Activated naive CD8-positive, alpha-beta T cell treated with anti-CD3 and anti-CD28 coated beads for 36 hours (primary cell): ENCODE data around the gene PPARA. TPM values are rescaled to one million over a fixed set of nuclear protein-coding genes. Genes with fewer than 3 reads are reported as not detected.
A peak's percentile ranks its signal among the peaks of the same experiment; 100 is the strongest.

Source experiments
- DNase-seq: peaks from one replicate; pipeline ENCODE4 v3.0.0; 2021
- H3K27ac Mint-ChIP-seq: one replicate; pipeline ENCODE4 v1.8.0; 2022; ENCODE audit warnings: mild to moderate bottlenecking, moderate library complexity, mixed read lengths
- H3K27me3 Mint-ChIP-seq: one replicate; pipeline ENCODE4 v1.8.0; 2022; ENCODE audit warnings: mild to moderate bottlenecking, mixed read lengths
- H3K36me3 Mint-ChIP-seq: one replicate; pipeline ENCODE4 v1.8.0; 2021; ENCODE audit warnings: mild to moderate bottlenecking, mixed read lengths
- H3K4me1 Mint-ChIP-seq: one replicate; pipeline ENCODE4 v1.8.0; 2021; ENCODE audit warnings: mixed read lengths
- H3K4me3 Mint-ChIP-seq: one replicate; pipeline ENCODE4 v1.8.0; 2022; ENCODE audit warnings: mild to moderate bottlenecking, moderate library complexity, mixed read lengths
- H3K9me3 Mint-ChIP-seq: one replicate; pipeline ENCODE4 v1.8.0; 2022; ENCODE audit warnings: mixed read lengths
- total RNA-seq, 2 experiments: library from RNA; stranded (reverse); gene quantifications; one replicate each; pipeline ENCODE4 v1.2.3, GENCODE V29; 2021

The PPARA gene
- total RNA-seq, 2 experiments from 2014 or later = 6.0 to 6.4 TPM

DNA sequence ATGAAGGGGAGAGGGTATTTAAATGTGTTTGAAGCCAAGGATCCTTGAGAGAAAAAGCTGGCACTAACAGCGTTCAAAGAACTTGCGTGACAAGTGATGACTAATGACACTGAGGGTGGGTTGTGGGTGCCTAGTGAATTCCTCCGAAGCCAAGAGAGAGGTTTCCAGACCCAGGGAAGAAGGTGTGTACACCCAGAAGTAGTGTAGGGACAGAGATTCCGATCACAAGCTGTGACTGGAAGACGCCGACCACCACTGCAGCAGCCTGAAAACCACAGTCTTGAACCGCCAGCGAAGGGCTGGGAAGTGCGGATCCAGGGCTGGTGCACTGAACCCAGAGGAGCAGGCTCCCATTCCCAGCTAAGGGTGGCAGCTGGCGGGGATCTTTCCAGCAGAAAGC lies 9.5 kb downstream of the PPARA start:
- no peak for DNase-seq
- peaks cover 3% of the 10 kb centered on the region for H3K4me1 Mint-ChIP-seq
- peaks cover 12% of the 10 kb centered on the region for H3K36me3 Mint-ChIP-seq
- H3K4me3 Mint-ChIP-seq = no peak overlapping the region
- no peaks in the 10 kb centered on the region for H3K9me3 Mint-ChIP-seq
- no peak overlapping the region for H3K27ac Mint-ChIP-seq
- H3K27me3 Mint-ChIP-seq = no peaks in the 10 kb centered on the region

DNA sequence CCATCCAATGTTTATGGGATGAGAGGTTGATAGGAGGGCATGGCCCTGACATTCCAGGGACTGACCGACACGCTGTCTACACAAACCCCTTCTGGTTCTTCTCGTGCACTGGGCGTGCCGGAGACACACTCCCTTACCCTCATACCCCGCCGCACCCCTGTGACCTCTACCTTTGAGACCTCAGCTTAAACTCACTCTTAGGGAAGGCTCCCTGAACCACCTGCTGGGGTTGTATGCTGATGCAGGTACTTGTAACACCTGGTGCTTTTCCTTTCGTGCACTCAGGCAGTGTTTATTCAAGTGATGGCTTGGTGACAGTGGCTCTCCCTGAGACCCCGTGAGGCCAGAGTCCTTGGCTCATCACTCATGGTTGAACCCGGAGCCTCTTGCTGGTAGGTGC lies 12.0 kb downstream of the PPARA start:
- no peak for DNase-seq
- Mint-ChIP-seq H3K27me3 (no peaks in the 10 kb centered on the region), H3K36me3 (peaks cover 4% of the 10 kb centered on the region), H3K27ac (no peak overlapping the region), H3K4me1 (no peaks in the 10 kb centered on the region), H3K4me3 (no peak overlapping the region), H3K9me3 (no peaks in the 10 kb centered on the region)

DNA sequence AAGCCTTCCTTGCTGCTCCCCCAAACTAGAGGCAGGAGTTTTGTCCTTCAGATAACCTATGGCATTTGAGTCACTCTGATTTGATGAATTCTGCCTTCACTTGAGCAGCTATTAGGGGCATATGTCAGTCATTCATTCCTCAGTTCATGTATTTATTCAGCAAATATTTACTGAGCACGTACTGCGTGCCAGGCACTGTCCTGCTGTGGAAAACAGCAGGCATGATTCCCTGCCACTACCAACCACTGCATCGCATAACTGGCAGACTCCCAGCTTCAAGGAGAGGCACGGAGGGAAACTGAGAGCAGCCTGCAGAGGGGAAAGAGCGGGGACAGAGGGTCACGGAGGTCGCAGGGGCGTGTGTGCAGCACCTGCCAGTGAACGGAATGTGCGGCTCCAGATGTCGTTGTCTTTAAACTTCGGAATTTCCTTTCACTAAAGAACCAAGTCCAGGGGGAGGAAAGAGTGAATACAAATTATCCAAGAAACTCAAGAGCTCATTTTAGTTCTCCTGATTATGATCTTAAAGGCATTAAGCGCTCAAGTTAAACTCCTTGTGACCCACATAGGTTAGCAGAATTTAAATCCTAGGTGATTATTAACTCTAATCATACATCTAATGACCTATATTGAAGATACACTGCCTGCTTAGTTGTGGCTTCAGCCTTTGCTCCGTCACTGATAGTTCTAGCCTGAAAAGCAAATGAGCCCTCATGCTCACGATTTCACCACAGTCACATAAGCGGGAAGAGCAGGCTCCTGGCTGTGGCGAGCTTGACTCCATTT lies 12.6 kb downstream of the PPARA start:
- Mint-ChIP-seq H3K27ac (no peak overlapping the region), H3K36me3 (peaks cover 4% of the 10 kb centered on the region), H3K27me3 (no peaks in the 10 kb centered on the region), H3K9me3 (no peaks in the 10 kb centered on the region), H3K4me1 (no peaks in the 10 kb centered on the region), H3K4me3 (no peak overlapping the region)
- DNase-seq = no peak

DNA sequence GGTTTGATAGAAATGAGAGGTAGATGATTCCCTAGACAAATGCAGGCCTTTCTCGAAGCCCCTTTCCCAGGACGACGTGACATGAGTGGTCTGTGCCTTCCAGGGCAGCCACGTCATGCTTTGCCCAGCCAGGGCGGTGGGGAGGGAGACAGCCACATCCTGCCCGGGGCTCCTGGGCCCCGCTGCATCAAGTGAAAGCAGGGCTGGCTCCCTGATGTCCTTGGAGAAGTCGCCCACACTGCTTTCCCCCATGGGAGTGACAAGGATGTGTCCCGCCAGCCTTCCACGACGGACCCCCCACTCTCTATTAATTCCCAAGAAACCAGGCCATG lies 13.2 kb downstream of the PPARA start:
- H3K27ac Mint-ChIP-seq = no peak overlapping the region
- no peaks in the 10 kb centered on the region for H3K27me3 Mint-ChIP-seq
- H3K9me3 Mint-ChIP-seq = no peaks in the 10 kb centered on the region
- no peak overlapping the region for H3K4me3 Mint-ChIP-seq
- DNase-seq = no peak
- H3K4me1 Mint-ChIP-seq = no peaks in the 10 kb centered on the region
- H3K36me3 Mint-ChIP-seq = peaks cover 4% of the 10 kb centered on the region

DNA sequence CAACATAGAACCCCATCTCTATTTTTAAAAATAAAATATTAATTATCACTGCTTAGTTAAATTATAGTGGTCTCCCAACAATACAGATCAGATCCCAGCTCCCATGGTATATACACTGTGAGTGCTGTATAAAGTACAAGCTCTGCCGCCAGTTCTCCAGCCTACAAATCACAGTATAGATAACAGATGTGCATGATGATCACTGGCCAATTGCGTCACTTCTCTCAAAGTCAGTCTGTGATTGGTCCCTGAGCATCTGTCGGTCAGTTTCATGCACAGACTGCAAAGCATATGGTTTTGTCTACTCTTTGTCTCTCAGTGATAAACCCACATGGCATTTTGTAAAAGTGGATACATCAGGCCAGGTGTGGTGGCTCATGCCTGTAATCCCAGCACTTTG lies 15.7 kb downstream of the PPARA start:
- Mint-ChIP-seq H3K27me3 (no peaks in the 10 kb centered on the region), H3K4me1 (peaks cover 2% of the 10 kb centered on the region), H3K27ac (no peak overlapping the region), H3K36me3 (peaks cover 3% of the 10 kb centered on the region), H3K9me3 (no peaks in the 10 kb centered on the region), H3K4me3 (no peak overlapping the region)
- DNase-seq = no peak

DNA sequence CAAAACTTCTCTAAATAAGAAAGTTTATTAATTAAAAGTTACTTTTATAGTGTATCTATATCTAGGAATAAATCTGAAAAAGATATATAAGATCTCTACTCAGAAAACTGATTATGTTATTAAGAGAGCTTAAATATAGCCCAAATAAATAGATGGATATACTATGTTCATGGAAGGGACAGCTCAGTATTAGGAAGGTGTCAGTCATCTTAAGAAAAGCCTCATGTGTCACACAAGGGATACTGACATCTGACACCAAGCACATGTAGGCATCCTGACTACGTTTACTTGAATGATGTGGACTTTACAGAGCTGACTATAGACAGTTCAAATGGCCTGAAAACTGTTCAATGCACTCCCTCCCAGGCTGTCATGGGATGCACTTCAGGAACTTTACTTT lies 19.3 kb downstream of the PPARA start:
- no peak for DNase-seq
- Mint-ChIP-seq H3K4me1 (peaks cover 13% of the 10 kb centered on the region), H3K36me3 (no peaks in the 10 kb centered on the region), H3K4me3 (no peak overlapping the region), H3K9me3 (no peaks in the 10 kb centered on the region), H3K27ac (no peak overlapping the region), H3K27me3 (no peaks in the 10 kb centered on the region)

DNA sequence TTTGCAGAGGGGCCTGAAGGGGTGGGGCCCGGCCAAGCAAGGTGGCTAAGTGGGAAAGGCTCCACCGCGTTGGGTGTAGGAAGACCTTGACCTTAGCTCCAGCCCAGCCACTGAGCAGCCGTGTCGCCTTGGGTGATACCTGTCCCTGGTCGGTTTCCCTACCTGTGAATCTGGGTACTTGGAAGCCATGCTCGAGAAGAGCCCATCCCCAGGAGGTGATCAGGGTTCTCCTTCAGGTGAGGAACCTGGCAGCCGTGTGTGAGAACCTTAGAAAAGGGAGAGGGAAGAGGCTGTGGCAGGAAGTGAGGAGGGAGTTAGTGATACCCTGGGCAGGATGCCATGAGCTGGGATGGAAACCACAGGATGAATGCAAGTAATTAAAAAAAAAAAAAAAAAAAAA lies 21.6 kb downstream of the PPARA start:
- no peak overlapping the region for H3K27ac Mint-ChIP-seq
- H3K27me3 Mint-ChIP-seq = no peaks in the 10 kb centered on the region
- peaks cover 8% of the 10 kb centered on the region for H3K36me3 Mint-ChIP-seq
- peaks cover 2% of the 10 kb centered on the region for H3K9me3 Mint-ChIP-seq
- no peak overlapping the region for H3K4me3 Mint-ChIP-seq
- no peak for DNase-seq
- H3K4me1 Mint-ChIP-seq = peaks cover 13% of the 10 kb centered on the region

DNA sequence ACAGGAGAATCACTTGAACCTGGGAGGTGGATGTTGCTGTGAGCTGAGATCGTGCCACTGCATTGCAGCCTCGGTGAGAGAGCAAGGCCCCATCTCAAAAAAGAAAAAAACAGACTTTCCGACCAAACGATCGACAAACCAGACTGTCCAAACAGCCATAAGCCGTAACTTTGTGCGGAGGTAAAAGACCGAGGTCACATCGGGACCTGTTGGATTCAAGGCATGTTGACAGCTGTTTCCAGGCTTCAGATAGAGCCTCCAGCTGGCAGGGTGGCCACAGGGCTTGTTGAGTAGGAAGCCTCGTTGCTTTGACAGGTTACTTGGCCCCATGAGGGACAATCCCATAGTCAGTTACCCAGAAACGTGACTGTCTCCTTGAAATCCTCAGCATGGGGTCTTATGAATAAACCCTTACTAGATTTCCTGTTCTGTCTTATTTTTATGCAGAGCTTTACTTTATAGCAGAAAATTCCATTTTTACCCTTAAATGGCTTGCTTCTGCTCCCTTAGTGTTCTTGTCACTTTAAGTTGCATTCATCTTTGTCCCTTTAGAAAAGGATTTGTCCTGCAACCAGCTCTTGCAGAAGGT lies 22.3 kb downstream of the PPARA start:
- Mint-ChIP-seq H3K9me3 (peaks cover 2% of the 10 kb centered on the region), H3K27ac (no peak overlapping the region), H3K27me3 (no peaks in the 10 kb centered on the region), H3K36me3 (peaks cover 13% of the 10 kb centered on the region), H3K4me3 (no peak overlapping the region), H3K4me1 (peaks cover 13% of the 10 kb centered on the region)
- DNase-seq = no peak

DNA sequence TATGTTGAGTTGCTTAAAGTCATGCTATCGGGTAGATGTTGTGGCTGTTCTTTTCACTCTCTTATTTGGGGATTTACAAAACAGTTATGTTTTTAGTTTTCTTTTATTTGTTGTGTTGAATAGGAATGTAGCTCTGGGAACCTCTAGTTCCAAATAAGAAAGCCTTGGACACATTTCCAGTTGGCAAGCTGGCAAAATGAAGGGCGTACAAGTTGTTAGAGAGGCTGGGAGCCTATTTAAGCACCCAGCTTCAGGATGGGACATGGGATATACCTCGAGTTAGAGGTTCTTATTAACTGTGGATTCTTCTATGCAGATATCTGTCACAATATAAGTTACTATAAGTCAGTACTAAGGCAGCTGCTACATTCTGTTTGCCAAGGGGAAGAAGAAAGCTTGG lies 22.8 kb downstream of the PPARA start:
- H3K36me3 Mint-ChIP-seq = peaks cover 13% of the 10 kb centered on the region
- H3K27me3 Mint-ChIP-seq = no peaks in the 10 kb centered on the region
- H3K27ac Mint-ChIP-seq = no peak overlapping the region
- peaks cover 2% of the 10 kb centered on the region for H3K9me3 Mint-ChIP-seq
- H3K4me1 Mint-ChIP-seq = peaks cover 13% of the 10 kb centered on the region
- no peak for DNase-seq
- no peak overlapping the region for H3K4me3 Mint-ChIP-seq

DNA sequence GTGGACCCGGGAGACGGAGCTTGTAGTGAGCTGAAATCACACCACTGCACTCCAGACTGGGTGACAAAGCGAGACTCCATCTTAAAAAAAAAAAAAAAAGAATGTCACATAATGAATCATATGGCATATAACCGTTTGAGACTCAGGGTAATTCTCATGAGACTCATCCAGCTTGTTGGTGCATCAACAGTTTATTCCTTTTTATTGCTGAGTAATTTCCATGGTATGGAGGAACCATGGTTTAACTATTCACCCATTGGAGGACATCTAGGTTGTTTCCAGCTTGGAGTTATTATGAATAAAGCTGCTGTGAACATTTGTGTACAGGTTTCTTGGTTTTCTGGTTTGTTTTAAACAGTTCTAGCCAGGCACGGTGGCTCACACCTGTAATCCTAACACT lies 25.3 kb downstream of the PPARA start:
- Mint-ChIP-seq H3K4me3 (no peak overlapping the region), H3K36me3 (peaks cover 37% of the 10 kb centered on the region), H3K27ac (no peak overlapping the region), H3K4me1 (peaks cover 11% of the 10 kb centered on the region), H3K9me3 (peaks cover 15% of the 10 kb centered on the region), H3K27me3 (no peaks in the 10 kb centered on the region)
- DNase-seq = no peak

DNA sequence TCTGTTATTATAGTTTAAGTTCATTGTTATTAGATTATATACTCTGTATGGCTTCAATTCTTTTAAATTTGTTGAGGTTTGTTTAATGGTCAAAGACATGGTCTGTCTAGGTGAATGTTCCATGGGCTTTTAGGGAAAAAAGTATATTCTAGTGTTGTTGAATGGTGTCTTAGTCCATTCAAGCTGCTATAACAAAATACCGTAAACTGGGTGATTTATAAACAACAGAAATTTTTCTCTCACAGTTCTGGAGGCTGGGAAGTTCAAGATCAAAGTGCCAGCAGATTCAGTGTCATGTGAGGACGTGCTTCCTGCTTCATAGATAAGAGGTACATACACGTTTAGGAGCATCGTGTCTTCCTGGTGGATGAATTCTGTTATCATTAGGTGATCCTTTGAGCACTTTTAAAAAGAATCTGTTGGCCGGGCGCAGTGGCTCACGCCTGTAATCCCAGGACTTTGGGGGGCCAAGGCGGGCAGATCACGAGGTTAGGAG lies 26.2 kb downstream of the PPARA start:
- Mint-ChIP-seq H3K27me3 (no peaks in the 10 kb centered on the region), H3K4me1 (peaks cover 8% of the 10 kb centered on the region), H3K4me3 (no peak overlapping the region), H3K9me3 (peaks cover 25% of the 10 kb centered on the region), H3K27ac (no peak overlapping the region), H3K36me3 (peaks cover 46% of the 10 kb centered on the region)
- DNase-seq = no peak

DNA sequence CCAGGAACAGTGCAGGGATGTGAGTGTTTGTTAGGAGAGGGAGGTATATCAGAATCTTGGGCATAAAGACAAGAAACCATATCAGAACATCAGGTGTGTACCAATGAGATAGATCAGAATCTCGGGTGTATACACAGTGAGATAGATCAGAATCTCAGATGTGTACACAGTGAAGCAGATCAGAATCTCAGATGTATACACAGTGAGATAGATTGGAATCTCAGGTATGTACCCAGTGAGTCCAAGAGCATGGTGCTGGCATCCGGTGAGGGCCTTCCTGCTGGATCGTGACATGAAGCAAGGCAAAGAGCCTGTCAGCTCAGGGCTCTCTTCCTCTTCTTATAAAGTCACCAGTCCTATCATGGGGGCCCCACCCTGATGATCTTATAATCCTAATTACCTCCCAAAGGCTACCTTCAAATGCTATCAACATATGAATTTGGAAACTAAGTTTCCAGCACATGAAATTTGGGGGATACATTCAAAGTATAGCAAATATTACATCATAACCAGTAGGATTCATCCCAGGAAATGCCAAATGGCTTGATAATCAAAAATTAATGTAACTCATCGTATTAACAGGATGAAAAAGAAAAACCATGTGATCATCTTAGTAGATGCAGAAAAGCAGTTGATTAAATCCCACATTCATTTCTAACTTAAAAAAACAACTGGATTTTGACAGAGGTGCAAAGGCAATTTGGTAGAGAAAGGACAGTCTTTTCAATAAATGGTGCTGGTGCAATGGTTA lies 28.6 kb downstream of the PPARA start:
- Mint-ChIP-seq H3K36me3 (peaks cover 51% of the 10 kb centered on the region), H3K9me3 (peaks cover 26% of the 10 kb centered on the region), H3K4me3 (no peak overlapping the region)

DNA sequence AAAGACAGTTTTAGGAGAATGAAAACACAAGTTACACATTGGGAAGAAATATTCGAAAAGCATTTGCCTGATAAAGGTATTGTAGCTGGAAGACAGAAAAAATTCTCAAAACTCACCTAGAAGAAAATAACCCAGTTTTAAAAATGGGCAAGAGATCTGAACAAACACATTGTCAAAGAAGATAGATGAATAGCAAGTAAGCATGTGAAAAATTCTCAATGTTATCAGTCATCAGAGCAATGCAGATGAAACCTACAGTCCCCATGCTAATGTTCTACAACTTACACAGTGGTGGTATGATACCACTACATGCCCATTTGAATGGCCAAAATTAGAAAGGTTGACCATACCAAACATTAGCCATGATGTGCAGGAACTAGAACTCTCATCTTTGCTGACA lies 29.4 kb downstream of the PPARA start:
- H3K27me3 Mint-ChIP-seq = no peaks in the 10 kb centered on the region
- DNase-seq = no peak
- peaks cover 55% of the 10 kb centered on the region for H3K36me3 Mint-ChIP-seq
- no peak overlapping the region for H3K27ac Mint-ChIP-seq
- peaks cover 26% of the 10 kb centered on the region for H3K9me3 Mint-ChIP-seq
- no peaks in the 10 kb centered on the region for H3K4me1 Mint-ChIP-seq
- H3K4me3 Mint-ChIP-seq = no peak overlapping the region

More for the DNA sequence above, 28.6 kb downstream of the PPARA start:
- no peak for DNase-seq
- Mint-ChIP-seq H3K27me3 (no peaks in the 10 kb centered on the region), H3K4me1 (no peaks in the 10 kb centered on the region), H3K27ac (no peak overlapping the region)

DNA sequence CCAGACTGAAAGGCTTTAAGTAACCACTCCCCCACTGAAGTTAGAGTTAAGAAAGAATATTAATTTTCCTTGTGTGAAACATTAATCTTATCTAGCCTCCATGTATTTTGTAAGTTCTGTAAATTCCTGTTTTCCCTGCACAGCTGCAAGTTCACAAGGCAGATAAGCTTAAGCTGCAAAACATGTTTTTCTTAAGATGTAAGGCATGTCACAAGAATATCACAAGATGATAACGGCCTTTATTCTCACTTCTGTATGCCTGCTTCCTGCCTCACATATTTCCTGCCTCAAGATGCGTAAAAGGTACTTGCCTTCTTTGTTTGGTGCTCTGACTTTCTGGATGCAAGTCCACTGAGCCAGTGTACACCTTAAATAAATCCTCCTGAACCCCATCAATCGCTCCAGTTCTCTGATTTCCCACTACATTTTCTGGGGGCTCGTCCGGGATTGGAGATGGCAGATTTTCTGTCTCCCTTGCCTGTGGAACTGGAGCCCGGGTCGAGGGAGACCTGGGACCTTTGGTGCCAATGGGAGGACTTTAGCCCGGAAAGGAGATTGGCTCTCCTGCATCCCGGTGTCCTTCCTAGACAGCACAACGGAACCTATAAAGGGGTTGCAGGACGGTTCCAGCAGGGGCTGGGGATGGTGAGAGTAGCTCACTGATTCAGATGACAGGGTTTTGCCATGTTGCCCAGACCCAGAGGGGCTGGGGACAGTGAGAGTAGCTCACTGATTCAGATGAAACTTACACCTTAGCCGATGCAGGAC lies 30.2 kb downstream of the PPARA start:
- no peaks in the 10 kb centered on the region for H3K27me3 Mint-ChIP-seq
- H3K36me3 Mint-ChIP-seq = peaks cover 61% of the 10 kb centered on the region
- no peak for DNase-seq
- no peaks in the 10 kb centered on the region for H3K4me1 Mint-ChIP-seq
- H3K9me3 Mint-ChIP-seq = peaks cover 26% of the 10 kb centered on the region
- H3K4me3 Mint-ChIP-seq = peak overlapping the region; percentile 36
- H3K27ac Mint-ChIP-seq = no peak overlapping the region

DNA sequence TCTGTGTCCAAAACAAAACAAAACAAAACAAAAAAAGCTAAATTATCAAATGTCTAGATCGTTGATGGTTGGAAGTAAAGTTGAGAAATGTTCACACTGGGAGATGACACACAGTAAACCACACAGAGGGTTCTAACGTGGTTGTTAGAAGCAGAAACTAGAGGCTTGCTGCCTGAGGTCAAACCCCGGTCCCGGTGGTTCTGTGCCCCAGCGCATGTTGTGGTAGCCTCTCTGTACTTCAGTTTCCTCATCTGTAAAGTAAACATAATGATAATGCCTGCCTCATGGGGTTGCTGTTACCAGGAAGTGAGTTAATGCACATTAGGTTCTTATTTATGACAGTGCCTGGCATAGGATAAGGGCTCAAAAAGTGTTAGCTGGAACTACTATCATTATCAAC lies 33.4 kb downstream of the PPARA start:
- Mint-ChIP-seq H3K27me3 (no peaks in the 10 kb centered on the region), H3K27ac (no peak overlapping the region), H3K9me3 (peaks cover 24% of the 10 kb centered on the region), H3K4me3 (no peak overlapping the region), H3K36me3 (peaks cover 45% of the 10 kb centered on the region), H3K4me1 (no peaks in the 10 kb centered on the region)
- DNase-seq = no peak
